Activated T-helper 2 cell treated with anti-CD3 and anti-CD28 coated beads, Interferon-gamma antibody, Interleukin-2, Interleukin-4, amounts not matched to agents 10 μg/mL and 5 μg/mL and 100 μg/mL, durations not matched to agents 14 hours and 24 hours and 36 hours (primary cell): ENCODE measurements around the gene DOCK11. TPM values are rescaled to one million over a fixed set of nuclear protein-coding genes. Genes with fewer than 3 reads are reported as not detected.

Experiments used
- DNase-seq: peaks from one replicate; pipeline ENCODE4 v3.0.0; 2021; ENCODE audit warnings: low spot score
- H3K27ac Mint-ChIP-seq: one replicate; pipeline ENCODE4 v1.8.0; 2021; ENCODE audit warnings: mixed read lengths
- H3K27me3 Mint-ChIP-seq: one replicate; pipeline ENCODE4 v1.8.0; 2021; ENCODE audit warnings: low read depth, mixed read lengths
- H3K36me3 Mint-ChIP-seq: one replicate; pipeline ENCODE4 v1.8.0; 2021; ENCODE audit warnings: low read depth, mixed read lengths
- H3K4me1 Mint-ChIP-seq: one replicate; pipeline ENCODE4 v1.8.0; 2021; ENCODE audit warnings: low read depth, mixed read lengths
- H3K4me3 Mint-ChIP-seq: one replicate; pipeline ENCODE4 v1.8.0; 2021; ENCODE audit warnings: low read depth, mild to moderate bottlenecking, moderate library complexity, mixed read lengths
- H3K9me3 Mint-ChIP-seq: one replicate; pipeline ENCODE4 v1.8.0; 2021; ENCODE audit warnings: mixed read lengths
- intact Hi-C: fragments of 100-400 bp; cut with micrococcal nuclease; formaldehyde crosslinking; loops from one replicate; pipeline ENCODE4 v1.15.1; 2023
- total RNA-seq: library from RNA; stranded (reverse); gene quantifications from 2 replicates; pipeline ENCODE4 v1.2.3, GENCODE V29; 2022

DOCK11 gene
- total RNA-seq, 1 donor from 2014 or later, result 31.8 TPM

- H3K27me3 Mint-ChIP-seq, result no peaks in the 10 kb centered on the region
- H3K4me1 Mint-ChIP-seq, result no peaks in the 10 kb centered on the region
- H3K36me3 Mint-ChIP-seq, result peaks cover 43% of the 10 kb centered on the region
- no peak overlapping the region for H3K27ac Mint-ChIP-seq
- no peak for DNase-seq
- intact Hi-C loops, result no loop called here
- no peaks in the 10 kb centered on the region for H3K9me3 Mint-ChIP-seq
- no peak overlapping the region for H3K4me3 Mint-ChIP-seq
Observed at GRCh38 chrX:118634336-118634735, 138.7 kb downstream of the DOCK11 start.

- H3K36me3 Mint-ChIP-seq, result peaks cover 22% of the 10 kb centered on the region
- intact Hi-C loops, result no loop called here
- H3K4me3 Mint-ChIP-seq, result no peak overlapping the region
- no peaks in the 10 kb centered on the region for H3K27me3 Mint-ChIP-seq
- no peak overlapping the region for H3K27ac Mint-ChIP-seq
- no peaks in the 10 kb centered on the region for H3K9me3 Mint-ChIP-seq
- no peaks in the 10 kb centered on the region for H3K4me1 Mint-ChIP-seq
- no peak for DNase-seq
Observed at GRCh38 chrX:118637997-118638396, 142.4 kb downstream of the DOCK11 start.

- no peak for DNase-seq
- H3K27me3 Mint-ChIP-seq, result no peaks in the 10 kb centered on the region
- H3K4me1 Mint-ChIP-seq, result no peaks in the 10 kb centered on the region
- no peaks in the 10 kb centered on the region for H3K9me3 Mint-ChIP-seq
- H3K36me3 Mint-ChIP-seq, result peaks cover 13% of the 10 kb centered on the region
- intact Hi-C loops, result no loop called here
- no peak overlapping the region for H3K27ac Mint-ChIP-seq
- no peak overlapping the region for H3K4me3 Mint-ChIP-seq
Observed at GRCh38 chrX:118644378-118644777, 148.8 kb downstream of the DOCK11 start.

GRCh38 chrX:118652717-118653116 is 157.1 kb downstream of the DOCK11 start:
- Mint-ChIP-seq H3K27ac (no peak overlapping the region), H3K9me3 (no peaks in the 10 kb centered on the region), H3K36me3 (peaks cover 34% of the 10 kb centered on the region), H3K4me1 (no peaks in the 10 kb centered on the region), H3K4me3 (no peak overlapping the region), H3K27me3 (no peaks in the 10 kb centered on the region)
- no peak for DNase-seq
- intact Hi-C loops, result no loop called here

- Mint-ChIP-seq H3K9me3 (no peaks in the 10 kb centered on the region), H3K36me3 (peaks cover 37% of the 10 kb centered on the region), H3K27me3 (no peaks in the 10 kb centered on the region), H3K4me1 (peaks cover under 1% of the 10 kb centered on the region), H3K27ac (no peak overlapping the region), H3K4me3 (no peak overlapping the region)
- intact Hi-C loops, result no loop called here
- DNase-seq, result no peak
Observed at GRCh38 chrX:118654331-118654730, 158.7 kb downstream of the DOCK11 start.

- Mint-ChIP-seq H3K36me3 (peaks cover 38% of the 10 kb centered on the region), H3K4me1 (peaks cover 2% of the 10 kb centered on the region), H3K27ac (no peak overlapping the region), H3K4me3 (no peak overlapping the region), H3K9me3 (no peaks in the 10 kb centered on the region), H3K27me3 (no peaks in the 10 kb centered on the region)
- intact Hi-C loops, result no loop called here
- DNase-seq, result no peak
Observed at GRCh38 chrX:118655561-118656246, 160.1 kb downstream of the DOCK11 start.

- DNase-seq, result no peak
- intact Hi-C loops, result no loop called here
- no peak overlapping the region for H3K4me3 Mint-ChIP-seq
- H3K4me1 Mint-ChIP-seq, result peaks cover 2% of the 10 kb centered on the region
- H3K9me3 Mint-ChIP-seq, result no peaks in the 10 kb centered on the region
- no peaks in the 10 kb centered on the region for H3K27me3 Mint-ChIP-seq
- no peak overlapping the region for H3K27ac Mint-ChIP-seq
- peaks cover 42% of the 10 kb centered on the region for H3K36me3 Mint-ChIP-seq
Observed at GRCh38 chrX:118657413-118657812, 161.8 kb downstream of the DOCK11 start.

GRCh38 chrX:118660085-118660484 is 164.5 kb downstream of the DOCK11 start:
- H3K9me3 Mint-ChIP-seq, result no peaks in the 10 kb centered on the region
- DNase-seq, result no peak
- H3K4me3 Mint-ChIP-seq, result no peak overlapping the region
- peaks cover 2% of the 10 kb centered on the region for H3K4me1 Mint-ChIP-seq
- H3K27ac Mint-ChIP-seq, result no peak overlapping the region
- peaks cover 44% of the 10 kb centered on the region for H3K36me3 Mint-ChIP-seq
- H3K27me3 Mint-ChIP-seq, result no peaks in the 10 kb centered on the region
- intact Hi-C loops, result no loop called here

- no peak overlapping the region for H3K27ac Mint-ChIP-seq
- intact Hi-C loops, result no loop called here
- H3K4me1 Mint-ChIP-seq, result peaks cover 2% of the 10 kb centered on the region
- no peaks in the 10 kb centered on the region for H3K27me3 Mint-ChIP-seq
- H3K4me3 Mint-ChIP-seq, result no peak overlapping the region
- peaks cover 46% of the 10 kb centered on the region for H3K36me3 Mint-ChIP-seq
- no peaks in the 10 kb centered on the region for H3K9me3 Mint-ChIP-seq
- no peak for DNase-seq
Observed at GRCh38 chrX:118665204-118665603, 169.6 kb downstream of the DOCK11 start.

- Mint-ChIP-seq H3K4me3 (no peak overlapping the region), H3K27ac (no peak overlapping the region), H3K27me3 (no peaks in the 10 kb centered on the region), H3K36me3 (peaks cover 42% of the 10 kb centered on the region), H3K9me3 (no peaks in the 10 kb centered on the region), H3K4me1 (peaks cover 2% of the 10 kb centered on the region)
- no peak for DNase-seq
- intact Hi-C loops, result no loop called here
Observed at GRCh38 chrX:118666521-118666920, 170.9 kb downstream of the DOCK11 start.

GRCh38 chrX:118669435-118669834 is 173.8 kb downstream of the DOCK11 start:
- H3K4me1 Mint-ChIP-seq, result peaks cover 2% of the 10 kb centered on the region
- H3K4me3 Mint-ChIP-seq, result no peak overlapping the region
- no peaks in the 10 kb centered on the region for H3K27me3 Mint-ChIP-seq
- H3K9me3 Mint-ChIP-seq, result no peaks in the 10 kb centered on the region
- intact Hi-C loops, result no loop called here
- H3K27ac Mint-ChIP-seq, result no peak overlapping the region
- peaks cover 43% of the 10 kb centered on the region for H3K36me3 Mint-ChIP-seq
- no peak for DNase-seq

- no peak overlapping the region for H3K4me3 Mint-ChIP-seq
- H3K27me3 Mint-ChIP-seq, result no peaks in the 10 kb centered on the region
- peaks cover 45% of the 10 kb centered on the region for H3K36me3 Mint-ChIP-seq
- intact Hi-C loops, result no loop called here
- H3K4me1 Mint-ChIP-seq, result peaks cover 2% of the 10 kb centered on the region
- no peak for DNase-seq
- no peak overlapping the region for H3K27ac Mint-ChIP-seq
- no peaks in the 10 kb centered on the region for H3K9me3 Mint-ChIP-seq
Observed at GRCh38 chrX:118675326-118675965, 179.8 kb downstream of the DOCK11 start.

GRCh38 chrX:118675966-118676349 is 180.3 kb downstream of the DOCK11 start:
- H3K27me3 Mint-ChIP-seq, result no peaks in the 10 kb centered on the region
- no peak for DNase-seq
- peaks cover 2% of the 10 kb centered on the region for H3K4me1 Mint-ChIP-seq
- no peaks in the 10 kb centered on the region for H3K9me3 Mint-ChIP-seq
- intact Hi-C loops, result no loop called here
- no peak overlapping the region for H3K4me3 Mint-ChIP-seq
- H3K36me3 Mint-ChIP-seq, result peaks cover 45% of the 10 kb centered on the region
- H3K27ac Mint-ChIP-seq, result no peak overlapping the region
